Ovary (tissue), 9 donors: ENCODE results near the gene SETD1A. TPM values are rescaled to one million over a fixed set of nuclear protein-coding genes. Genes with fewer than 3 reads are reported as not detected.

Experiments
- DNase-seq, 5 donors: peaks; one replicate each; pipeline ENCODE4 v3.0.0-alpha.2; 2019 to 2020
- H3K27ac ChIP-seq, 2 donors: fragments of 200-600 bp; one replicate each; pipeline versions ENCODE4 v1.5.1 to v1.8.0; 2019 to 2022
- H3K27me3 ChIP-seq: fragments of 200-600 bp; one replicate; pipeline ENCODE4 v1.8.0; 2022
- H3K36me3 ChIP-seq: fragments of 200-600 bp; sonication (generic); one replicate; pipeline ENCODE4 v1.5.1; 2019
- H3K4me1 ChIP-seq: one replicate; pipeline ENCODE4 v1.8.1; 2013; ENCODE audit warnings: mild to moderate bottlenecking, moderate library complexity; ENCODE audit not compliant: insufficient read depth
- H3K4me3 ChIP-seq: fragments of 200-600 bp; sonication (generic); one replicate; pipeline ENCODE4 v1.5.1; 2017
- H3K9me3 ChIP-seq, 2 donors: fragments of 200-600 bp in 1 of 2; sonication (generic) in 1 of 2; one replicate each; pipeline versions ENCODE4 v1.5.1 to v1.8.1; 2013 to 2019; ENCODE audit warnings: mild to moderate bottlenecking in 1 of 2, moderate library complexity in 1 of 2
- CTCF ChIP-seq, 3 donors: fragments of 450-650 bp in 2 of 3; fragments of 200-600 bp in 1 of 3; IDR thresholded peaks; one replicate each; pipeline versions ENCODE4 v1.5.1 to v1.8.0; 2016 to 2022; ENCODE audit warnings: antibody characterized with exemption in 3 of 3, mild to moderate bottlenecking in 1 of 3
- EP300 ChIP-seq: sonication (generic); formaldehyde crosslinking; IDR thresholded peaks from one replicate; pipeline ENCODE4 v1.6.1; 2017; ENCODE audit warnings: antibody characterized with exemption
- POLR2A ChIP-seq: fragments of 450-650 bp; IDR thresholded peaks from one replicate; pipeline ENCODE4 v1.6.1; 2017; ENCODE audit warnings: antibody characterized with exemption, mild to moderate bottlenecking, moderate library complexity
- WGBS, 3 donors: extraction: QIAGEN DNeasy Blood & Tissue Kit in 1 of 3; methylation state at CpG; one replicate each; pipeline versions ENCODE4 v1.1.5 to v1.1.7; 2013 to 2017; 5-methylcytosine and 5-hydroxymethylcytosine counted together
- intact Hi-C, 4 donors: fragments of 100-400 bp; cut with DNase I; formaldehyde crosslinking; loops; one replicate each; pipeline versions ENCODE4 v1.11.0 to v1.15.1; 2022 to 2023
- polyA plus RNA-seq, 2 donors: library from polyadenylated mRNA; stranded (reverse); fragments of 200-250 nt in 1 of 2; fragments of 350-450 nt in 1 of 2; fragmentation: Illumina TruSeq in 1 of 2; extraction: RNeasy Lipid Tissue Mini Kit (QIAGEN cat#74804) in 1 of 2; gene quantifications; one replicate each; pipeline ENCODE4 v1.2.3, GENCODE V29; 2013 to 2014
- total RNA-seq, 7 donors: library from RNA; depleted of rRNA in 2 of 7; stranded (reverse); fragments of >200 nt in 2 of 7; fragmentation: NEBNext Ultra II Directional in 3 of 7; extraction: Animal tissue kit (Norgen Biotek cat#: 25700) in 3 of 7; gene quantifications; one replicate each; pipeline versions ENCODE4 v1.1.0 to v1.2.4, GENCODE V29; 2016 to 2023
- donor health status: DM: no; HTN: no; CAD: no; lungs with moderate emphysema.
- donor health status: DM: no; HTN: no; CAD: no.
- donor health status: Bipolar disorder and iron deficiency.
- donor health status: DM: yes; HTN: yes; CAD: no.
- donor health status: DM: no; HTN: no; CAD: no.
- donor health status: DM: yes; HTN: yes; CAD: no.

Gene SETD1A
- total and polyA plus RNA-seq, 9 donors = 5.0 to 31.8 (median 24.7) TPM

- H3K27ac ChIP-seq = no peak overlapping the region
- no peak for DNase-seq
- intact Hi-C loops = loop anchor here in 1 of 4 donors (10.0 kb wide), 1 partner anchor 215 kb away; the partner anchor contains the start of gene FUS
- TF ChIP-seq POLR2A (no peak), EP300 (no peak), CTCF (IDR thresholded peaks at IDR 0.05) (no peak)
- no peaks in the 10 kb centered on the region for H3K4me1 ChIP-seq
- H3K36me3 ChIP-seq = no peaks in the 10 kb centered on the region
- H3K4me3 ChIP-seq = no peak overlapping the region
- WGBS, 3 donors = 93 to 94% (median 93%) methylated on average over 19 of the region's 19 CpGs
- H3K27me3 ChIP-seq = no peaks in the 10 kb centered on the region
- no peaks in the 10 kb centered on the region for H3K9me3 ChIP-seq
These were observed 11.8 kb downstream of the SETD1A start for GRCh38 chr16:30969246-30969842.

GRCh38 chr16:30971298-30971697, 13.7 kb downstream of the SETD1A start:
- 92 to 96% (median 92%) methylated on average over 14 of the region's 14 CpGs for WGBS, 3 donors
- Histone ChIP-seq H3K4me1 (no peaks in the 10 kb centered on the region), H3K36me3 (no peaks in the 10 kb centered on the region), H3K27ac (no peak overlapping the region), H3K4me3 (no peak overlapping the region), H3K9me3 (no peaks in the 10 kb centered on the region), H3K27me3 (no peaks in the 10 kb centered on the region)
- intact Hi-C loops = no loop called here
- no peak for TF ChIP-seq EP300
- no peak for TF ChIP-seq CTCF (IDR thresholded peaks at IDR 0.05)
- TF ChIP-seq POLR2A = no peak
- DNase-seq = no peak

- Histone ChIP-seq H3K36me3 (no peaks in the 10 kb centered on the region), H3K4me1 (no peaks in the 10 kb centered on the region), H3K27me3 (no peaks in the 10 kb centered on the region), H3K9me3 (no peaks in the 10 kb centered on the region), H3K4me3 (no peak overlapping the region), H3K27ac (no peak overlapping the region)
- WGBS, 3 donors = 77 to 81% (median 77%) methylated on average over 7 of the region's 7 CpGs
- intact Hi-C loops = no loop called here
- no peak for TF ChIP-seq CTCF (IDR thresholded peaks at IDR 0.05)
- TF ChIP-seq EP300 = no peak
- no peak for TF ChIP-seq POLR2A
- no peak for DNase-seq
These were observed 15.3 kb downstream of the SETD1A start for GRCh38 chr16:30972872-30973271.

GRCh38 chr16:30974348-30974747, 16.8 kb downstream of the SETD1A start:
- intact Hi-C loops = no loop called here
- DNase-seq = no peak
- H3K4me3 ChIP-seq = no peak overlapping the region
- 94 to 96% (median 95%) methylated on average over 6 of the region's 6 CpGs for WGBS, 3 donors
- no peak overlapping the region for H3K27ac ChIP-seq
- H3K4me1 ChIP-seq = no peaks in the 10 kb centered on the region
- TF ChIP-seq CTCF (IDR thresholded peaks at IDR 0.05) (no peak), EP300 (no peak), POLR2A (no peak)
- H3K9me3 ChIP-seq = no peaks in the 10 kb centered on the region
- H3K27me3 ChIP-seq = no peaks in the 10 kb centered on the region
- no peaks in the 10 kb centered on the region for H3K36me3 ChIP-seq
